ENCODE data around the gene ATP6V1C2. TPM values are rescaled to one million over a fixed set of nuclear protein-coding genes. Genes with fewer than 3 reads are reported as not detected.
"Not testable (repeated sequence)": the region's sequence is repeated elsewhere in the genome, so short reads cannot be mapped to it uniquely, and the experiment has no call there.

Gene ATP6V1C2
- total RNA-seq, 2 experiments from 2014 or later: not detected

GRCh38 chr2:10813163-10814138 is 92.0 kb downstream of the ATP6V1C2 start:
- intact Hi-C loops (cut with micrococcal nuclease): loop anchor here (1.0 to 5.0 kb wide), 4 partner anchors 131 to 939 kb away; partner anchors contain the start of gene SLC66A3
- H3K9me3 Mint-ChIP-seq, H3K27me3 Mint-ChIP-seq, H3K36me3 Mint-ChIP-seq, DNase-seq, H3K27ac Mint-ChIP-seq: not testable (repeated sequence)
- ChIA-PET CTCF (interaction anchor here (2.2 to 2.9 kb wide), 2 partner anchors 19 to 319 kb away, joined by 10 to 14 read pairs; a partner anchor contains a TSS), POLR2A (interaction anchor here (1.3 to 2.5 kb wide), 2 partner anchors 14 to 22 kb away, joined by 3 to 19 read pairs; no protein-coding TSS in a partner anchor)
- Mint-ChIP-seq H3K4me1 (ENCODE audit: low read depth) (peaks cover 26% of the 10 kb centered on the region), H3K4me3 (peak overlapping the region; percentile 74)

DNA sequence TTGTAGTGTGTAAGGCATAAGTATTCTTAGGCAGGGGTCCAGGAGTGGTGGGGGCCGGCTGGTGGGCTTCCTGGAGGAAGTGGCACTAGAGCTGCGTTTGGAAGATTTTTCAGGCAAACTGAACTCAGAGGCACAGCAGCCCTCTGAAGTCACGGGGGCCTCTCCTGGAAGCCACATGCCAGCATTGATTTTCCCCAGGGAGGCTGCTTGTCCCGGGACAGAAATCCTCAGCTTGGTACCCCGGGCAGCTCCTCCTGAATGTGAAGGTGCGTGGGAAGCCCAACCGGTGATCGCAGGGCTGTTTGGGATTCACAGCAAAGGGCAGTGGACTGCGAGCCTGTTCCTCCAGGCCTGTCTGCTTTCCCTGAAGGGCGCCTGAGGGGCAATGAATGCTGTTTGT is 92.7 kb downstream of the ATP6V1C2 start:
- no peak for DNase-seq
- peaks cover 22% of the 10 kb centered on the region for H3K4me1 Mint-ChIP-seq (ENCODE audit: low read depth)
- no peaks in the 10 kb centered on the region for H3K9me3 Mint-ChIP-seq
- H3K4me3 Mint-ChIP-seq: no peak overlapping the region
- intact Hi-C loops (cut with micrococcal nuclease): loop anchor here (5.0 kb wide), 3 partner anchors 132 to 938 kb away; a partner anchor contains a TSS
- CTCF ChIA-PET: no interaction called here
- H3K27ac Mint-ChIP-seq: no peak overlapping the region
- H3K27me3 Mint-ChIP-seq: peaks cover 2% of the 10 kb centered on the region
- peaks cover 5% of the 10 kb centered on the region for H3K36me3 Mint-ChIP-seq
- POLR2A ChIA-PET: no interaction called here

DNA sequence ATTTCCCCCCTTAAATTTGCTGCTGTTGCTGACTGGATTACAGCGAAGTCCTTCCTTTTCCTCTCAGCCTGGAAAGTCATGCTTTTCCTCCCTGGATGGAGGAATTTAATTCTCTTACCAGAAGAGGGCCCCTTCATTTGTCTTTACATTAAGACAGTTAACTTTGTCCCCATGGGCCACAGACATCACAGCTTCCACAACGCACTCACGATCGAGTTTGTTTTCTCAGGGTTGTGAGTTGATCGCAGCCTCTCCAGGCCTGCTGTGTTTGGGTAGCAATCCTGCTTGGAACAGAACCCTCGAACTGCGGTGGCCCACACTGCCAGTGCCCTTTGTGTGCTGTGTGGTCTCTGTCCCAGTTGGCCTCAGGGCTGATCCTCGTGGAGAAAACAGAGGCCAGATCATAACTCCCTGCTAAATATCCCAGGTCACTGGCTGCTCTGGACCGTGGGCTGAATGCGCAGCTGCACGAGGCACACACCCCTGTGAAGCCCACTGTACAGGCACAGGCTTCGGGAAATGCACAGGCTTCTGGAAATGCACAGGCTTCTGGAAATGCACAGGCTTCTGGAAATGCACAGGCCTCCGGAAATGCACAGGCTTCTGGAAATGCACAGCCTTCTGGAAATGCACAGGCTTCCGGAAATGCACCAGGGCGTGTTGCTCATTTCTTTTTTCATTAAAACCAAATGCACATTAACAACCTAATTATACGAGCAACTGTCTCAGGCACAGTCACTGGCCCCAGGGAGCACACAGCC is 93.3 kb downstream of the ATP6V1C2 start:
- ChIA-PET POLR2A (no interaction called here), CTCF (no interaction called here)
- H3K27ac Mint-ChIP-seq: no peak overlapping the region
- intact Hi-C loops (cut with micrococcal nuclease): loop anchor here (5.0 kb wide), 3 partner anchors 132 to 938 kb away; a partner anchor contains a TSS
- peak overlapping the region; percentile 9 for H3K4me3 Mint-ChIP-seq
- peaks cover 18% of the 10 kb centered on the region for H3K4me1 Mint-ChIP-seq (ENCODE audit: low read depth)
- H3K36me3 Mint-ChIP-seq: peaks cover 3% of the 10 kb centered on the region
- H3K9me3 Mint-ChIP-seq: no peaks in the 10 kb centered on the region
- peaks cover 3% of the 10 kb centered on the region for H3K27me3 Mint-ChIP-seq
- no peak for DNase-seq

- no peak overlapping the region for H3K4me3 Mint-ChIP-seq
- peaks cover 10% of the 10 kb centered on the region for H3K27me3 Mint-ChIP-seq
- H3K27ac Mint-ChIP-seq: no peak overlapping the region
- ChIA-PET CTCF (interaction anchor here (0.6 to 1.5 kb wide), 2 partner anchors 15 to 315 kb away, joined by 3 to 5 read pairs; a partner anchor contains a TSS), POLR2A (no interaction called here)
- no peaks in the 10 kb centered on the region for H3K9me3 Mint-ChIP-seq
- no peaks in the 10 kb centered on the region for H3K36me3 Mint-ChIP-seq
- peaks cover 3% of the 10 kb centered on the region for H3K4me1 Mint-ChIP-seq (ENCODE audit: low read depth)
- intact Hi-C loops (cut with micrococcal nuclease): no loop called here
- no peak for DNase-seq
These were observed 96.0 kb downstream of the ATP6V1C2 start for GRCh38 chr2:10817413-10817812.

DNA sequence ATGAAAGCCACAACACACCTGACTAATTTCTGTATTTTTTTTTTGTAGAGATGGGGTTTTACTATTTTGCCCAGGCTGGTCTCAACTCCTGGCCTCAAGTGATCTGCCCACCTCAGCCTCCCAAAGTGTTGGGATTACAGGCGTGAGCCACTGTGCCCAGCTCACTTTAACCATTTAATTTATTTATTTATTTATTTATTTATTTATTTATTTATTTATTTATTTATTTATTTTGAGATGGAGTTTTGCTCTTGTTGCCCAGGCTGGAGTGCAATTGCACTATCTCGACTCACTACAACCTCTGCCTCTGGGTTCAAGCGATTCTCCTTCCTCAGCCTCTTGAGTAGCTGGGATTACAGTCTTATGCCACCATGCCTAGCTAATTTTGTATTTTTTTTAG is 96.9 kb downstream of the ATP6V1C2 start:
- CTCF ChIA-PET: interaction anchor here (1.5 kb wide), 1 partner anchor 14 kb away, joined by 5 read pairs; no protein-coding TSS in a partner anchor
- intact Hi-C loops (cut with micrococcal nuclease); DNase-seq; H3K4me1 Mint-ChIP-seq (ENCODE audit: low read depth); H3K4me3 Mint-ChIP-seq; H3K9me3 Mint-ChIP-seq; H3K36me3 Mint-ChIP-seq; POLR2A ChIA-PET; H3K27ac Mint-ChIP-seq: not testable (repeated sequence)
- H3K27me3 Mint-ChIP-seq: peaks cover 12% of the 10 kb centered on the region

- Mint-ChIP-seq H3K27me3 (peaks cover 13% of the 10 kb centered on the region), H3K36me3 (no peaks in the 10 kb centered on the region), H3K4me1 (ENCODE audit: low read depth) (no peaks in the 10 kb centered on the region), H3K27ac (no peak overlapping the region), H3K9me3 (no peaks in the 10 kb centered on the region), H3K4me3 (no peak overlapping the region)
- ChIA-PET POLR2A (no interaction called here), CTCF (no interaction called here)
- intact Hi-C loops (cut with micrococcal nuclease): no loop called here
- DNase-seq: no peak
These were observed 97.6 kb downstream of the ATP6V1C2 start for GRCh38 chr2:10818984-10819383.

DNA sequence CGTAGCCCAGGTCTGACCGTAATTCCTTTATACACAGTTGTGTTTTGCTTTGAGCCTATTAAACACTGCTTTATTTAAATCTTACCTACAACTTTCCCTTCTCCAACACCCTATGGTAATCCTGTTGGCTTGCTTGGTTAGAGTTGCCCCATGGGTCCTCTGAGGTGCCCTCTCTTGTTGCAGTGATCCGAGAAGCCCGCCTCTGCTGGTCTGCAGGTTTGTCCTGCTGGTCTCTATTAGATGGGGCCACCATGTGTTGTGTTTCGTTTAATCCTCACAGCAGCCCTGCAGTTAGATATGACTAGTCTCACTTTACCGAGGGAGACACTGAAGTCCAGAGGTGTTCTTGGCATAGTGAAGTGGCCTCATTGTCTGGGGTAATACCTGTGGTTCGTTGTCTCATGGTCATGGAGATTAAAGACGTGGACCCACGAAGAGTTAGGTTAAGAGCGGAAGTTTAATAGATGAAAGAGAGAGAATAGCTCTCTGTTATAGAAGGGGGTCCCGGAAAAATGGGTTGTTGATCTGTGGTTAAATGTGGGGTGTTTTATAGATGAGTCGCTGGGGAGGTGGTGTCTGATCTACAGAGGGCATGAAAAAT is 98.4 kb downstream of the ATP6V1C2 start:
- ChIA-PET POLR2A (no interaction called here), CTCF (interaction anchor here (0.7 to 1.6 kb wide), 2 partner anchors 12 to 13 kb away, joined by 5 to 10 read pairs; no protein-coding TSS in a partner anchor)
- H3K27me3 Mint-ChIP-seq: peaks cover 13% of the 10 kb centered on the region
- no peak for DNase-seq
- H3K9me3 Mint-ChIP-seq: no peaks in the 10 kb centered on the region
- H3K27ac Mint-ChIP-seq: no peak overlapping the region
- no peaks in the 10 kb centered on the region for H3K4me1 Mint-ChIP-seq (ENCODE audit: low read depth)
- intact Hi-C loops (cut with micrococcal nuclease): no loop called here
- no peak overlapping the region for H3K4me3 Mint-ChIP-seq
- H3K36me3 Mint-ChIP-seq: no peaks in the 10 kb centered on the region

DNA sequence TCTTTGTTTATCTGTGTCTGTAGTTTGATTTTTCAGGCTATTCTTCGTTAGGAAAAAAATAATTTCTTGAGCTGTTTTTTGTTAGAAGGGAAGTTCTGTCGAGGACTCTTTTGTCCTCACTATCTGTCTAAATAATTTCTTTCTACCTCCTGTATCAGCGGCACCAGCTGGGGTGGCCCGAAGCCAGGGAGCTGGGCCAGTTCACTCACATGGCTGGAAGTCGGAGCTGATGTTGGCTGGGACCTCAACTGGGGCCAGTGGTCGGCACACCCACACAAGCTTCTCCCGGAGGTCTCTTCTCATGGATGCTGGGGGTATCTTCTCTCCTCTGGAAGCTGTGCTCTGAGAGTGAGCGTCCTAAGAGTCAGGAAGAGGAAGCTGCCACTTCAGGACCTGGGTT is 99.1 kb downstream of the ATP6V1C2 start:
- Mint-ChIP-seq H3K9me3 (no peaks in the 10 kb centered on the region), H3K4me3 (no peak overlapping the region), H3K27me3 (peaks cover 13% of the 10 kb centered on the region), H3K36me3 (no peaks in the 10 kb centered on the region), H3K27ac (no peak overlapping the region), H3K4me1 (ENCODE audit: low read depth) (no peaks in the 10 kb centered on the region)
- POLR2A ChIA-PET: no interaction called here
- intact Hi-C loops (cut with micrococcal nuclease): no loop called here
- no peak for DNase-seq
- CTCF ChIA-PET: interaction anchor here (0.7 to 1.6 kb wide), 3 partner anchors 11 to 304 kb away, joined by 5 to 10 read pairs (median 5); no protein-coding TSS in a partner anchor

- H3K4me3 Mint-ChIP-seq: no peak overlapping the region
- no peak for DNase-seq
- no peaks in the 10 kb centered on the region for H3K4me1 Mint-ChIP-seq (ENCODE audit: low read depth)
- CTCF ChIA-PET: interaction anchor here (1.1 to 1.6 kb wide), 2 partner anchors 11 to 303 kb away, joined by 5 to 10 read pairs; no protein-coding TSS in a partner anchor
- H3K27ac Mint-ChIP-seq: no peak overlapping the region
- no peaks in the 10 kb centered on the region for H3K9me3 Mint-ChIP-seq
- intact Hi-C loops (cut with micrococcal nuclease): no loop called here
- H3K36me3 Mint-ChIP-seq: no peaks in the 10 kb centered on the region
- H3K27me3 Mint-ChIP-seq: peaks cover 13% of the 10 kb centered on the region
- POLR2A ChIA-PET: no interaction called here
These were observed 99.7 kb downstream of the ATP6V1C2 start for GRCh38 chr2:10820978-10821695.

- no peak overlapping the region for H3K27ac Mint-ChIP-seq
- no peaks in the 10 kb centered on the region for H3K9me3 Mint-ChIP-seq
- H3K36me3 Mint-ChIP-seq: no peaks in the 10 kb centered on the region
- POLR2A ChIA-PET: interaction anchor here (0.5 kb wide), 1 partner anchor 513 kb away, joined by 4 read pairs; no protein-coding TSS in a partner anchor
- H3K27me3 Mint-ChIP-seq: peaks cover 14% of the 10 kb centered on the region
- DNase-seq: no peak
- intact Hi-C loops (cut with micrococcal nuclease): no loop called here
- H3K4me3 Mint-ChIP-seq: no peak overlapping the region
- CTCF ChIA-PET: interaction anchor here (0.7 to 2.5 kb wide), 3 partner anchors 8 to 307 kb away, joined by 4 to 10 read pairs (median 5); no protein-coding TSS in a partner anchor
- no peaks in the 10 kb centered on the region for H3K4me1 Mint-ChIP-seq (ENCODE audit: low read depth)
These were observed 102.8 kb downstream of the ATP6V1C2 start for GRCh38 chr2:10824191-10824590.

DNA sequence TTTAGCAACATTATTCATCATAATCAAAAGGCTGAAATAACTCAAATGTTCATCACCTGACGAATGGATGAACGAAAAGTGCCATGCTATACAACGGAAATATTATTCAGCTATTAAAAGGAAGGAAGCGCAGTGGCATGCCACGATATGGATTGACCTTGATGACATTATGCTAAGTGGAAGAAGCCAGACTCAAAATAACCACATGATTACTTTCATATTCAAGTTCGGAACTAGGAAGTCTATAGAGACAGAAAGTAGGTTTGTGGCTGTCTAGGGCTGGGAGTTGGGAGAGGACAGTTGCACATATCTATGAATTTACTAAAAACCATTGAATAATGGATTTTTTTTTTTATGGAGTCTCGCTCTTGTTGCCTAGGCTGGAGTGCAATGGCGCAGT is 104.6 kb downstream of the ATP6V1C2 start:
- H3K27ac Mint-ChIP-seq: no peak overlapping the region
- no peaks in the 10 kb centered on the region for H3K9me3 Mint-ChIP-seq

More for the DNA sequence above, 104.6 kb downstream of the ATP6V1C2 start:
- Mint-ChIP-seq H3K4me1 (ENCODE audit: low read depth) (no peaks in the 10 kb centered on the region), H3K27me3 (peaks cover 8% of the 10 kb centered on the region), H3K4me3 (no peak overlapping the region), H3K36me3 (no peaks in the 10 kb centered on the region)
- intact Hi-C loops (cut with micrococcal nuclease): no loop called here
- ChIA-PET POLR2A (no interaction called here), CTCF (no interaction called here)
- DNase-seq: no peak
